ENCODE measurements around the gene MRPL36.

MRPL36 gene

DNA sequence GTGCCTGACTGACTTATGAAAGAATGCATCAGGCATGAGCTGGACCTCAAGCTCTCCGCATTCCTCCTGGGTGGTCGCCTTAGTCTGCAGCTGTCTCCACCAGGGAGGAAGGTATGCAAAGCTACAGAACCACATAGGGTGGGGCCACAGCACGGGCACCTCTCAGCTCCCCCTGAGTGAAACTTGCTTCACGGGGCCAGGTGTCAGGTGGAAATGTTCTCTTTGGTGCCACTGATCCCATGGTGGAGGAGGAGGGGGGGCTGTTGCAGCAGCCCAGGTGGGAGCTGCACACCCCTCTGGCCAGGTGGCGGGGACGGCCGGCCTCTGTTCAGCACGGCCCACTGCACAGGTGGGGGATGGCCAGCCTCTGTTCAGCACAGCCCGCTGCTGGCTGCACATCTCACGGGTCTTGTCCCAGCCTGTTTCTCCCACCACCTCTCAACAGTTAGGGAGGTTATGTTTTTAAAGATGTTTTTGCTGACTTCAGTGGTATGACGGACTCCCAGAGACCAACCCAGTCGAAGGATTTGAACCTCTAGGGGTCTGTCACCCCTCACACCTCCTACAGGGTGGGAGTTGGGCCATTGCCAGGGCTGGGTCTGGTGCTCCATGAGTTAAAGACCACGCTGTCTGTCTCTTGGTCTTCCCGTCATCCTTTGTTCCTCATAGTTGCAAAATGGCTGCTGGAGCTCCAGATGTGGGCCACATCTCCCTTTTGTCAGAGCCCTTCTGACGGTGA lies 34.3 kb downstream of the MRPL36 start:
- H3K36me3 Mint-ChIP-seq (ENCODE audit: low read depth) = no peaks in the 10 kb centered on the region
- peaks cover 33% of the 10 kb centered on the region for H3K27me3 Mint-ChIP-seq
- H3K27ac Mint-ChIP-seq = no peak overlapping the region
- no peak for DNase-seq
- no peaks in the 10 kb centered on the region for H3K9me3 Mint-ChIP-seq
- no peak overlapping the region for H3K4me3 Mint-ChIP-seq
- no peaks in the 10 kb centered on the region for H3K4me1 Mint-ChIP-seq (ENCODE audit: low read depth)

DNA sequence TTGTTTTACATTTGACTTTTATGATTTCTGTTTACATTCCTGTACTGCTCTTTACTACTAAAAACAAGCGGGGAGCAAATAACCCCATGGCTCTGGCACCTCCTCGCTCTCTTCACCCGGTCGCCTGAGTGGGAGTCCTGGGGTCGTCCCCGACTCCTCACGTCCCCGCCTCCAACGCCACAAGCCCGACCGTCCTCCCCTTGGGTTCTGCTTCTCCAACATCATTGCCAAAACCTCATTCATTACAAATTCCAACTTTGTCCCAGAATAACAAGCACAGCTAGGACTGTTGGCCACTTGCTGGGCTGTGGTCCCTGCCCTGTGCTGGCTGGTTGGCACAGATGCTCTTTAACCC lies 35.1 kb downstream of the MRPL36 start:
- no peaks in the 10 kb centered on the region for H3K9me3 Mint-ChIP-seq
- H3K4me3 Mint-ChIP-seq = no peak overlapping the region
- H3K36me3 Mint-ChIP-seq (ENCODE audit: low read depth) = no peaks in the 10 kb centered on the region
- H3K27me3 Mint-ChIP-seq = peaks cover 33% of the 10 kb centered on the region
- H3K27ac Mint-ChIP-seq = no peak overlapping the region
- no peak for DNase-seq
- no peaks in the 10 kb centered on the region for H3K4me1 Mint-ChIP-seq (ENCODE audit: low read depth)

DNA sequence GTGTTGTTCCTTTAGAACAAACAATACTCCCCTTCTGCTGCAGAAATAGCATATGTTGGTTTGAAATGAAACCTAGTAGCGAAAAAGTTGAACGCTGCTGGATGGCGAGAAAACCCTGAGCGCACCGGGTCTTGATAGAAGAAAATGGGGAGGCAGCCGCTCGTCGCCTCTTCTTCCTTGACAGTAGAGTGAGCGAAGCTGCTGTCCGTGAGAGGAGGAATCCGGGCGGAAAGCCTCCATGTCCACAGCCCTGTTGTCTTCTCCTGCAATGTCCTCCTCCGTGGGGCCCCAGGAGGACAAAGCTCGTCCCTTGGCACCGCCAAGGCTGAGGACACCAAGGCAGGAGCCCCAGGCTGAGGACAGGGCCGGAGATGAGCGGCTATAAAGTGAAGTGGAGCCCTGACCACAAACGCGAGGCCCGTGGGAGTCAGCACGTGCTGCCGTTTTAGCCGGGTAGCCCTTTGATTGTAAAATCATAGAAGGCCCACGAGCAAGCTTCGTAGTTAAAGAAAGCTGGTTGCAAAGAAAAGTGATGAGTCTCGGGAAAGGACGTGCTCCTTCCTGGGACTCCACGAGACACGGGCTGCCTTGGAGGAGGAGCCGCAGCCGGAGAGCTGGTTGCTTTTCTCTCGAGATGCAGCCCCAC lies 35.6 kb downstream of the MRPL36 start:
- peak; percentile 5 for DNase-seq

DNA sequence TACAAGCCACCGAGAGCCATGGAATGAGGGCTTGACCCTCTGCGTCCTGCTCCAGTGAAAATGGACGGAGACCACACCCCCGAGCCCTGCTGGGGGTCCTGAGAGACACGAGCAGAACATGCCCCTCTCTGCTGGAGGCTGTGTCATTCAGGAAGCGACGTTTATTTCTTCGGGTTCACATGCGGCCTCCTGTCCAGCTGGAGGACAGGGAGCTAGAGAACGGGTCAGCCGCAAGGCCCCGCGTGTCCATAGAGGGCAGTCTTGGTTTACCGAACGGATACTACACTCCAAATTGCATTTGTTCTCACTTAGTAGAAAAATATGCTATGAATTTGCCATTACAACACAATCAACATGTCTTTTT lies 36.1 kb downstream of the MRPL36 start:
- Mint-ChIP-seq H3K9me3 (peaks cover 1% of the 10 kb centered on the region), H3K4me3 (no peak overlapping the region), H3K36me3 (ENCODE audit: low read depth) (no peaks in the 10 kb centered on the region), H3K4me1 (ENCODE audit: low read depth) (no peaks in the 10 kb centered on the region), H3K27me3 (peaks cover 33% of the 10 kb centered on the region), H3K27ac (no peak overlapping the region)
- peak; percentile 47 for DNase-seq

More for the DNA sequence above, 35.6 kb downstream of the MRPL36 start:
- Mint-ChIP-seq H3K9me3 (no peaks in the 10 kb centered on the region), H3K27me3 (peaks cover 33% of the 10 kb centered on the region), H3K4me1 (ENCODE audit: low read depth) (no peaks in the 10 kb centered on the region), H3K27ac (no peak overlapping the region), H3K4me3 (no peak overlapping the region), H3K36me3 (ENCODE audit: low read depth) (no peaks in the 10 kb centered on the region)

DNA sequence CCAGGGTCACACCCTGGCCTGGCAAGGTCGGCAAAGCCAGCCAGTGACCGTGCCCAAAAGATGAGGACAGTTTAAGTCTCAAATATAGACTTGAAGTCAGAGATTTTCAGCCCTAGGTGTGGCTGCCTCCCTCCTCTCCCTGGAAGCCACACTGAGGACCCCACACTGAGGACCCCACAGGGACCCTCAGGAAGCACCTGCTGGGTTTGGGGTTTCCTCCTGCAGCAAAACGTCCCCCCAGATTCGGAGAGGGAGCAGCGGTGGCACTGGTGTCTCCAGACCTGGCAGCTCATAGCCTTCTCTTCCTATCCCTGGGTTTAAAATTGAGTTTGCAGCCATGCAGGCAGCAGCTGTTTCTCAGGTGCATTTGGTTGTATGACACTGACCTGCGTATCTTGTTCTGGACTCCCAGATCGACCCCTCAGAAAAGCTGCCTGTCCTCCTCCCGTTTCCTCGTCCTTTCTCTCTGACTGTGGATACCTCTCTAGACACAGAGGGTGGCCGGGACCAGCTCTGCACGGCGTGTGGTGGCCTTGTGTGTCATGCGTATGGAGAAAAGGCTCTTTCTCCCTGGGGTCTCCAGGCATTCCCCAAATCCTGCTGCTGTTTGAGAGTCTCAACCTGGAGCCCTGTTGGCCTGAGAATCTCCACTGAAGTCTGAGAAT lies 36.6 kb downstream of the MRPL36 start:
- Mint-ChIP-seq H3K4me1 (ENCODE audit: low read depth) (no peaks in the 10 kb centered on the region), H3K27me3 (peaks cover 33% of the 10 kb centered on the region), H3K27ac (no peak overlapping the region)

DNA sequence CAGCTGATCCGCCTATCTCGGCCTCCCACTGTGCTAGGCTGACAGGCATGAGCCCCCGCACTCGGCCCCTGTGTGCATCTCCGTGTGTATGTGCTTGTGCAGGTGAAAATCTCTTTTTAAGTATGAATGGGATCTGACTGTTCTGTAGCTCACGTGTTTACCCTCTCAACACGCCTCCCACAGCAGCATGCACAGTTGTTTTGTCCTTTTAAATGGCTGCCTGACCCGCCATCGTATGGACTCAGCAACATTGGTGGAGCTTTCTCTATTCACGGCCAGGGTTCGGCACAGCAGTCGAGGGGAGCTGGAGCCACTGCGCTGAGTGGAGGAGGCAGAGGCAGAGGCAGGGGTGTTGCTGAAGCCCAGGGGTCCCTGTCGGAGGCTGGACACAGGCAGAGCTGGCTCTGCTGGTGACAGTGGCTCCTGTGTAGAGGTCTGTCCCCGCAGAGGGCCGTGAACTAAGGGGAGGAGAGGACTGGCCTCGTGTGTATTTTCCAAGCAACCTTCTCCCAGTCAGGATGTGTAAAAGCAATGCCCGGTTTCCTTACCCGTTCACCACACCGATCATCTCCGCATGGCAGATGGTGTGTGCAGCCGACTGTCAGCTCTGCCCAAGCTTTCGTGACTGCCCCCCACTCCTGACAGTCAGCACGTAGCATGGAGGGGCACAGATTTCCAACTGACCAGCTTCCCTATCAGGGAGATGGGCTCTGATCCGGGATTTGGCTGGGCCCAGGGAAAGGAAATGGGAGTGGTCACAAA lies 37.3 kb downstream of the MRPL36 start:
- H3K9me3 Mint-ChIP-seq = peaks cover 5% of the 10 kb centered on the region
- no peaks in the 10 kb centered on the region for H3K36me3 Mint-ChIP-seq (ENCODE audit: low read depth)
- peak; percentile 15 for DNase-seq
- H3K4me1 Mint-ChIP-seq (ENCODE audit: low read depth) = no peaks in the 10 kb centered on the region
- H3K27ac Mint-ChIP-seq = no peak overlapping the region
- peaks cover 33% of the 10 kb centered on the region for H3K27me3 Mint-ChIP-seq
- H3K4me3 Mint-ChIP-seq = no peak overlapping the region

More for the DNA sequence above, 36.6 kb downstream of the MRPL36 start:
- H3K9me3 Mint-ChIP-seq = peaks cover 5% of the 10 kb centered on the region
- H3K36me3 Mint-ChIP-seq (ENCODE audit: low read depth) = no peaks in the 10 kb centered on the region
- DNase-seq = peak; percentile 6
- H3K4me3 Mint-ChIP-seq = no peak overlapping the region

DNA sequence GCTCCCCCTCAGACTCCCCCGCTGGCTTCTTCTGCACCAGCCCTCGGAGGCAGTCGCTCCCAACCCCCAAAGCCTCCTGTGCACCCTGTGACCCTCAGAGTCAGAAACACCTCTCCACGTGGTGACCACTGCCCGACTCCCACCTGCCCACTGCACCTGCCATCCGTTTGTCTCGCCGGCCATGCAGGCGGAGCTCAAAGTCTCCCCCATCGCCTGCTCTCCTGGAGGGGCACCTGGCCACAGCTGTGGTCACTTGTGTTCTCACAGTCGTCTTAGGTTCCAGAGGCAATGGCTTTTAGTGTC lies 38.2 kb downstream of the MRPL36 start:
- Mint-ChIP-seq H3K27me3 (peaks cover 33% of the 10 kb centered on the region), H3K4me1 (ENCODE audit: low read depth) (no peaks in the 10 kb centered on the region), H3K27ac (no peak overlapping the region), H3K9me3 (peaks cover 5% of the 10 kb centered on the region), H3K4me3 (no peak overlapping the region), H3K36me3 (ENCODE audit: low read depth) (no peaks in the 10 kb centered on the region)
- DNase-seq = peak; percentile 21

DNA sequence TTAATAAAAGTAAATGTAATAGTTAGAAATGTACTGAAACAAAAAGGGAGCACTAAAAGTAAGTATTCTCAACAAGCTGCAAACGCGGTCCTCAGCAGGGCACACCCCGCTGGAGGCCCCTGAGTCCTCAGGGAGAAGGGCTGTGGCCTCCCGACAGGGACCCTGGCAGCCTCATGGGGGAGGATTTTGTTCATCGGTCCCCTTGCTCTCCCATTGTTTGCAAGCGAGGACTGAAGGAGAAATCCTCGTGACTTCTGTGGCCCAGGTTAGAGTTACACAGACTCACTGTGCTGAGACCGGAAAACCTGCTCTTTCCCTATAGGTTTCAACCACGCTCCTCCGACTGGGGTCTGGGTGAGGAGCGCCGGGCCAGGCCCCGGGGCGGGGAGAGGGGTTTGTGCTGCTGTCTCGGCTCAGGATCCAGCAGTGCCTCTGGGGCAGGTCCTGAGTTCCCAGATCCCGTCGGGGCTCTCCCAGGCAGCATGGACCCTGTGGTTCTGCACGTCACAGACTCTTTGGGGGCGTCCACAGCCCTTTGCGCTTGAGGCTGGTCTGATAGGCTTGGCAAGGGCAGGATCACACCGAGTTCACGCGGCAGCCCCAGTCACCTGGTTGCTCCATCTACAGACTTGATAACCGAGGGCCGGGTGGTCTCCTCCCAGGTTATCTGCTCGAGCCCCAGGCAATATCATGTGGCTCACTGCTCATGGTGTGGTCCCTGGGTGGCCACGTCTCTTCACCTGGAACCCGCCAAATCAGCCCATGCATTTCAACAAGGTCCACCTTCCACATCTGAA lies 38.8 kb downstream of the MRPL36 start:
- Mint-ChIP-seq H3K4me1 (ENCODE audit: low read depth) (no peaks in the 10 kb centered on the region), H3K4me3 (no peak overlapping the region), H3K36me3 (ENCODE audit: low read depth) (no peaks in the 10 kb centered on the region), H3K9me3 (peaks cover 5% of the 10 kb centered on the region), H3K27ac (no peak overlapping the region), H3K27me3 (peaks cover 32% of the 10 kb centered on the region)
- DNase-seq = no peak

DNA sequence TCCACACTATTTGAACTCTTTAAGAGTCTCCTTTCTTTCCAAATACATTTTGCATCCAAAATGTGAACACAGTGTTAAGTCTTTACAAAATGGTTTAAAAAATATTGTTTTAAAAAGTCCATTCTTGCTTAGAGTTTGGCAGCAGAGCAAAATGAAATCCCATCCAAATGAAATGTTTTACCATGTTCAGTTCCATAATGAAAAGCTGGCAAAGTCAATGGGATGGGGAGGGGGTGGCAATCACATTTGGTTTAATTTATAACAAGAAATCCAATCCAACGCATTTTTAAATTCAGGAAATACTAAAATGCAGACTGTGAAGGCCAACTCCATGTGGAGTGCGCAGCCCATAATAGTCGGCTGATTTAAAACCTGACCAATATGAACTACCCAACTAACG lies 39.4 kb downstream of the MRPL36 start:
- Mint-ChIP-seq H3K27ac (no peak overlapping the region), H3K4me3 (no peak overlapping the region), H3K27me3 (peaks cover 29% of the 10 kb centered on the region), H3K36me3 (ENCODE audit: low read depth) (no peaks in the 10 kb centered on the region), H3K9me3 (peaks cover 5% of the 10 kb centered on the region), H3K4me1 (ENCODE audit: low read depth) (no peaks in the 10 kb centered on the region)
- DNase-seq = no peak

DNA sequence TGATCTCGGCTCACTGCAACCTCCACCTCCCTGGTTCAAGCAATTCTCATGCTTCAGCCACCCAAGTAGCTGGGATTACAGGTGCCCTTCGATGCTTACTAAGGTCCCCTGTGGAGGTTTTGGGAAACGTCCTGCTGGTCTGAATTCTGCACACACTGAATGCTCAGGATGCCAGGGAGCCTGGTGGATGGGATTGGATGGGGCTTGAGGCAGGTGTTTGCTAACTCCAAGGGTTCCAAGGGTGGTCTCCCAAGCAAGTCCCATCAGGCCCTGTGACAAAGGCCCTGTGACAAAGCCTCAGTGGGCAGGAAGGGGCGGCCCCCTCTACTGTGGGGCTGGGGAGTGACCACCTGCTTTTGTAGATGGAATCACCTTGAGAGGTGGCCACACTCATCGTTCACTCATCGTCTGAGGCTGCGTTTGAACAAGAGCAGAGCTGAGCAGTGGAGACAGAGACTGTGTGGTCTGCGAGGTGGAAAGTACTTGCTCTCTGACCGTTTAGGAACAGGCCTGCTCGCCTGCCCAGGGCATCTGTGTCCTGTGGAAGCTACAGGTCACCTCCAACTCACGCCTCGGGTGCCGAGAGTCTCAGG lies 40.2 kb downstream of the MRPL36 start:
- Mint-ChIP-seq H3K4me1 (ENCODE audit: low read depth) (no peaks in the 10 kb centered on the region), H3K4me3 (no peak overlapping the region)
- DNase-seq = peak; percentile 18

DNA sequence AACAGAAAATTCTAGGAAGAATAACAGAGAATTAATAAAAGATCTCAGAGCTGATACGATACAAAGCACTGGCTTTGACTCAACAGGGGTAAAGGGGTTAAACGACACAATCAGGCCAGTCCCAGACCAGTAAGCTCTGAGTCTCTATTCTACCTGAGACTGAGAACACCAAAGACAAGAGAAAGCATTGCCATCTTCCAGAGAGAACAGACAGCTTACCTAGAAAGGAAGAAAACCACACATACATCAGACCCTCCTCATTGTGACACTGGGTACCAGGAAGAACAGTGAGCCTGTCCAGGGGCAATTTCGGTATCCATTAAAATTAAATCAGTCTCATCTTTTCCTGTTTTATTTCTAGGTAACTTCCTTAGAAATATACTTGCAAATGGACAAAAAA lies 41.1 kb downstream of the MRPL36 start:
- H3K27ac Mint-ChIP-seq = no peak overlapping the region
- no peaks in the 10 kb centered on the region for H3K4me1 Mint-ChIP-seq (ENCODE audit: low read depth)
- H3K9me3 Mint-ChIP-seq = peaks cover 5% of the 10 kb centered on the region
- no peaks in the 10 kb centered on the region for H3K36me3 Mint-ChIP-seq (ENCODE audit: low read depth)
- peaks cover 15% of the 10 kb centered on the region for H3K27me3 Mint-ChIP-seq
- DNase-seq = no peak
- H3K4me3 Mint-ChIP-seq = no peak overlapping the region

More for the DNA sequence above, 40.2 kb downstream of the MRPL36 start:
- Mint-ChIP-seq H3K36me3 (ENCODE audit: low read depth) (no peaks in the 10 kb centered on the region), H3K27me3 (peaks cover 22% of the 10 kb centered on the region), H3K9me3 (peaks cover 5% of the 10 kb centered on the region), H3K27ac (peak overlapping the region; percentile 14)

DNA sequence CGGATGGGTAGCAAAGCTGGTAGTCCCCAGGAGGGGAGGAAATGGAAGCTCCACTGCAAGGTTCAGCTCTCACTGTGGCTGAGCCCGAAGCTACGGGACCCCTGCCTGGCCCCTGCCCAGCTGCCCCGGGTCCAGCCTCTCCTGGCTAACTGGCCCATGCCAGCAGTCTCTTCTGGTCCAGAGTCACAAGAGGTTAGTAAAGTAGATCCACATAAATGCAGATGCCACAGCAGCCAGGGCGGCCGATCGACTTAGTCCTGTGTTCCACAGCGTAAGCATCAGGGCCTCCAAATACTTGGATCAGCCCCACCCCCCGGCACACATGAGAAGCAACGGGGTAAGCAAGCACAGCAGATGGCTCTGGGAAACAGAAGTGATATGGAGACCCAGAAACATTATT lies 42.1 kb downstream of the MRPL36 start:
- Mint-ChIP-seq H3K4me1 (ENCODE audit: low read depth) (no peaks in the 10 kb centered on the region), H3K27ac (no peak overlapping the region)

DNA sequence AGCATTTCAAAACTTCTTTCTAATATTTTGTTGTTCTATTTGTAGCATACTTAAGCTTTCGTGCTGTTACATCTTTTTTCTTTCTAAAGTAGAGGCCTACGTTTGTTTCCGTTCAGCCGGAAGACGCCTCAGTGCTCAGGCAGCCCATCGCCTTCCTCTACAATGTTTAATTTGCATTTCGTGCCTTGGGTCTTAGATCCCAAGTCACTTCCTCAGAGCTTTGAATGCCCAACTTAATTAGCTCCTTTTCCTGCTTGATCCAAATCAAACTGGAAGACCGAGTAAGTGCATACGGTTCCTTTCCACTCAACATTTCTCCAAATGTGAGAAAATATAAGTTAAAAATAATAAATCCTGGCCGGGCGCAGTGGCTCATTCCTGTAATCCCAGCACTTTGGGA lies 43.2 kb downstream of the MRPL36 start:
- Mint-ChIP-seq H3K4me1 (ENCODE audit: low read depth) (no peaks in the 10 kb centered on the region), H3K27me3 (peaks cover 5% of the 10 kb centered on the region), H3K36me3 (ENCODE audit: low read depth) (no peaks in the 10 kb centered on the region), H3K27ac (no peak overlapping the region), H3K9me3 (peaks cover 5% of the 10 kb centered on the region), H3K4me3 (no peak overlapping the region)
- no peak for DNase-seq

More for the DNA sequence above, 42.1 kb downstream of the MRPL36 start:
- Mint-ChIP-seq H3K4me3 (no peak overlapping the region), H3K36me3 (ENCODE audit: low read depth) (no peaks in the 10 kb centered on the region), H3K27me3 (peaks cover 7% of the 10 kb centered on the region), H3K9me3 (peaks cover 5% of the 10 kb centered on the region)
- peak; percentile 11 for DNase-seq
